Measurements from ENCODE around the gene SV2B.

SV2B gene

GRCh38 chr15:91129436-91129835 lies 29.4 kb downstream of the SV2B start:
- no peak overlapping the region for H3K4me3 ChIP-seq (ENCODE audit: low read depth in 1 of 5, low read length in 5 of 5)
- peaks cover 0 to 13% (median 5%) of the 10 kb centered on the region in 5 donors for H3K27me3 ChIP-seq (ENCODE audit: control insufficient read depth in 5 of 5, insufficient read depth in 4 of 5, low read length in 5 of 5)
- no peaks in the 10 kb centered on the region for H3K9me3 ChIP-seq (ENCODE audit: control insufficient read depth in 5 of 5, low read length in 5 of 5)
- H3K9ac ChIP-seq (ENCODE audit: low read length in 5 of 5): no peak overlapping the region
- no peaks in the 10 kb centered on the region for H3K36me3 ChIP-seq (ENCODE audit: control insufficient read depth in 5 of 5, insufficient read depth in 5 of 5, low read length in 5 of 5)
- H3K27ac ChIP-seq (ENCODE audit: low read depth, low read length): no peak overlapping the region
- peaks cover 0 to 3% (median 0%) of the 10 kb centered on the region in 5 donors for H3K4me1 ChIP-seq (ENCODE audit: control insufficient read depth in 5 of 5, insufficient read depth in 5 of 5, low read length in 5 of 5)

DNA sequence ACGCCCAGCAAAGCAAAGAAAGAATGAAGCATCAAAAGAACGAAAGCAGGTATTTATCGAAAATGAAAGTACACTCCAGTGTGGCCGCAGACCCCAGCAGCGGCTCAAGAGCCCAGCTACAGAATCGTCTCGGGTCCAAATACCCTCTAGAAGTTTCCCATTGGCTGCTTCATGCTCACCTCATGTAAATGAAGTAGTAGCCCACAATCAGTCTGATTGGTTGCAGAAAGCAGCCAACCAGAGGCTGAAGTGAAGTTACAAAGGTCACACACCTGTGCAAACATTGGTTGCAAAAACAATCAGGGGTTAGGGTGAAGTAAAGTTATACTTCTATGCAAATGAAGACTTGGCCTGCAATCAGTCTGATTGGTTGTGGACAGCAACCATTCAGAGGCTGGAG lies 32.0 kb downstream of the SV2B start:
- Histone ChIP-seq H3K4me3 (ENCODE audit: low read depth in 1 of 5, low read length in 5 of 5) (no peak overlapping the region), H3K36me3 (ENCODE audit: control insufficient read depth in 5 of 5, insufficient read depth in 5 of 5, low read length in 5 of 5) (no peaks in the 10 kb centered on the region), H3K27me3 (ENCODE audit: control insufficient read depth in 5 of 5, insufficient read depth in 4 of 5, low read length in 5 of 5) (peaks cover 0 to 11% (median 8%) of the 10 kb centered on the region in 5 donors), H3K9me3 (ENCODE audit: control insufficient read depth in 5 of 5, low read length in 5 of 5) (no peaks in the 10 kb centered on the region), H3K4me1 (ENCODE audit: control insufficient read depth in 5 of 5, insufficient read depth in 5 of 5, low read length in 5 of 5) (no peaks in the 10 kb centered on the region), H3K27ac (ENCODE audit: low read depth, low read length) (no peak overlapping the region), H3K9ac (ENCODE audit: low read length in 5 of 5) (no peak overlapping the region)

GRCh38 chr15:91133511-91133910 lies 33.5 kb downstream of the SV2B start:
- Histone ChIP-seq H3K4me3 (ENCODE audit: low read depth in 1 of 5, low read length in 5 of 5) (no peak overlapping the region), H3K36me3 (ENCODE audit: control insufficient read depth in 5 of 5, insufficient read depth in 5 of 5, low read length in 5 of 5) (no peaks in the 10 kb centered on the region), H3K9me3 (ENCODE audit: control insufficient read depth in 5 of 5, low read length in 5 of 5) (peaks cover 0 to 5% (median 2%) of the 10 kb centered on the region in 5 donors), H3K27me3 (ENCODE audit: control insufficient read depth in 5 of 5, insufficient read depth in 4 of 5, low read length in 5 of 5) (peaks cover 0 to 11% (median 6%) of the 10 kb centered on the region in 5 donors), H3K9ac (ENCODE audit: low read length in 5 of 5) (no peak overlapping the region), H3K4me1 (ENCODE audit: control insufficient read depth in 5 of 5, insufficient read depth in 5 of 5, low read length in 5 of 5) (no peaks in the 10 kb centered on the region), H3K27ac (ENCODE audit: low read depth, low read length) (no peak overlapping the region)

DNA sequence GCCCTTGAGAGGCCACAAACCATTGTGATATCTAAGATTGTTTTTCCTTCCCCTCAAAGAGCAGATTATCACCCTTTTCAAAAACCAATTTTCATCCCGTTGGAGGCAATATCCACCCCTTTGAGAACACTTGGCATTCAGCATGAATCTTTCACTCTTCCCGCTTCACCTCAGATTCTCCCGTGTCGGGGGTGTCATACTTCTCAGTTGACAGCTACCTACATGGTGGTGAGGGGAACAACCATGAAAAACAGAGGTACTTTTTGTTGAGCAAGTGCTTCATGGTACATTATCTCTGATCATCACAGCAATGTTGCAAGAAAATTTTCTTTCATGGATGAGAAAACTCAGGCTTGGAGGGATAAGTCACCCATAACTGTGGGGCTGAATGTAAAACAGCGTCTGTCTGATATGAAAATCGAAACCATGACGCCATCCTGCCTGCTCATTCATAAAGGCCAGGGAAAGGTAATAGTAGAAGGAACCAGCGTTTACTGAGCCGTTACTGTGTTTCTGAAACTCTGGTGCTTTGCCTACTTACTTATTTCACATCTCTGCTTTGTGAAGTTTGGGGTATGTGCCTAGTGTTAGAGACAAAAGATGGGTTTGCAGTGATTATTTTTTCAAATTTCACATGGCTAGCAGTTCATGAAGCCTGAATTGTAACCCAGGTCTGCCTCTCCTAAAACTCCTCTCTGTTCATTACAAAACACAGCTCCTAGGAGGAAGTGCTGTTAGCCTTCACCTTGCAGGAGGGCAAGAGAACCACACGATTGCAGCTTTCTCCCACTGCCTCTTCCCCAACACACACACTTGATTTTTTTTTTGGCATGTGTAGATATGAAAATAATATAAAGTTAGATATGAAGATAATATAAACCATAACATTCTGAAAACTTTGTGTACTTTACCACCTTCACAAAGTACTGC lies 35.4 kb downstream of the SV2B start:
- peaks cover 0 to 5% (median 2%) of the 10 kb centered on the region in 5 donors for H3K9me3 ChIP-seq (ENCODE audit: control insufficient read depth in 5 of 5, low read length in 5 of 5)
- H3K4me1 ChIP-seq (ENCODE audit: control insufficient read depth in 5 of 5, insufficient read depth in 5 of 5, low read length in 5 of 5): no peaks in the 10 kb centered on the region
- H3K4me3 ChIP-seq (ENCODE audit: low read depth in 1 of 5, low read length in 5 of 5): no peak overlapping the region
- no peaks in the 10 kb centered on the region for H3K36me3 ChIP-seq (ENCODE audit: control insufficient read depth in 5 of 5, insufficient read depth in 5 of 5, low read length in 5 of 5)
- no peak overlapping the region for H3K9ac ChIP-seq (ENCODE audit: low read length in 5 of 5)
- H3K27me3 ChIP-seq (ENCODE audit: control insufficient read depth in 5 of 5, insufficient read depth in 4 of 5, low read length in 5 of 5): peaks cover 0 to 5% (median 2%) of the 10 kb centered on the region in 5 donors
- no peak overlapping the region for H3K27ac ChIP-seq (ENCODE audit: low read depth, low read length)

DNA sequence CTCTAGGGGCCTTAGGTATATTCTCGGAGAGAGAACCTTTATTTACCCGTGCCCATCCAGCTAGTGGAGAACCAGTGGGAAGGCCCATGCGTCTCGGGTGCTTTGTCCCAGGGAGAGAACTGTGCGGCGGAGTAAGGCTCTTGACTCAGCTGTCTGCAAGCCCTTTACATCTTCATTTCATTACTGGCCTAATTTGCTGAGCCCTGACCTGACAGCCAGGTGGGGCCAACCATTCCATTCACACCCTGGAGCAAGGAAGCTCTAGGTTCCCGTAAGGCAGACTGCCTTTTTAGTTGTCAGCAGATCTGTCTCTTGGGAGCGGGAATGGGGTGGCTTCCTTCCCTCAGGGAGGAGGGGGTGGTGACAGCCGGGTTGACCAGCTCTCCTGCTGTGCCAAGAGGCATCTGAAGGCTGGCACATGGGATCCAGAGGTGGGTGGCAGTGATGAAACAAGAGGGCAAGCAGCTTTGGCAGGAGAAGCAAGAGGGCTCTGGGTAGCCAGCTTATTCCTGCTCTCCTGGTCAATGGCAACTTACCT lies 36.4 kb downstream of the SV2B start:
- Histone ChIP-seq H3K36me3 (ENCODE audit: control insufficient read depth in 5 of 5, insufficient read depth in 5 of 5, low read length in 5 of 5) (no peaks in the 10 kb centered on the region), H3K4me3 (ENCODE audit: low read depth in 1 of 5, low read length in 5 of 5) (no peak overlapping the region), H3K9ac (ENCODE audit: low read length in 5 of 5) (no peak overlapping the region)

GRCh38 chr15:91140601-91141000 lies 40.5 kb downstream of the SV2B start:
- Histone ChIP-seq H3K27ac (ENCODE audit: low read depth, low read length) (no peak overlapping the region), H3K9ac (ENCODE audit: low read length in 5 of 5) (no peak overlapping the region), H3K4me1 (ENCODE audit: control insufficient read depth in 5 of 5, insufficient read depth in 5 of 5, low read length in 5 of 5) (peaks cover 0 to 6% (median 0%) of the 10 kb centered on the region in 5 donors), H3K27me3 (ENCODE audit: control insufficient read depth in 5 of 5, insufficient read depth in 4 of 5, low read length in 5 of 5) (peaks cover 0 to 5% (median 2%) of the 10 kb centered on the region in 5 donors), H3K36me3 (ENCODE audit: control insufficient read depth in 5 of 5, insufficient read depth in 5 of 5, low read length in 5 of 5) (no peaks in the 10 kb centered on the region), H3K4me3 (ENCODE audit: low read depth in 1 of 5, low read length in 5 of 5) (no peak overlapping the region), H3K9me3 (ENCODE audit: control insufficient read depth in 5 of 5, low read length in 5 of 5) (peaks cover 0 to 5% (median 2%) of the 10 kb centered on the region in 5 donors)

More for the DNA sequence above, 36.4 kb downstream of the SV2B start:
- no peak overlapping the region for H3K27ac ChIP-seq (ENCODE audit: low read depth, low read length)
- peaks cover 0 to 5% (median 2%) of the 10 kb centered on the region in 5 donors for H3K9me3 ChIP-seq (ENCODE audit: control insufficient read depth in 5 of 5, low read length in 5 of 5)
- peaks cover 0 to 5% (median 2%) of the 10 kb centered on the region in 5 donors for H3K27me3 ChIP-seq (ENCODE audit: control insufficient read depth in 5 of 5, insufficient read depth in 4 of 5, low read length in 5 of 5)
- peaks cover 0 to under 1% (median 0%) of the 10 kb centered on the region in 5 donors for H3K4me1 ChIP-seq (ENCODE audit: control insufficient read depth in 5 of 5, insufficient read depth in 5 of 5, low read length in 5 of 5)

DNA sequence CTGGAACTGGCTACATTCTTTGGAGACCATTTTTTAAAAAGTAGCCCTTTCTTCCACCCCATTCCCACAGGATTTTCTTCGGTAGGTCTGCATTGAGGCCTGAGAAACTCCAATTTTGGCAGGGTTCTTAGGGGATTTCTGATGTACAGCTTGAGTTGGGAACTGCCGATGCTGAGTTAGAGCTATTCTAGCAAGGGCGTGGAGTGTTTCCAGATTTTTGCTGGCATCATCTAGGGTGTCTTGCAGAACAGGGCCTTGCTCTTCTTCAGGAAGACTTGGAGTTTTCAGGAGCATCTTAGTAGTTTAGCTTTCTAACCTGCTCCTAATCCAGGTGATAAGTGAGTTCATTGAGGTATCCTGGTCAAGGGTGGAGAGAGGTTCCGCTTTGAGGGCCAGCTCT lies 41.0 kb downstream of the SV2B start:
- peaks cover 0 to 6% (median 0%) of the 10 kb centered on the region in 5 donors for H3K4me1 ChIP-seq (ENCODE audit: control insufficient read depth in 5 of 5, insufficient read depth in 5 of 5, low read length in 5 of 5)
- H3K9me3 ChIP-seq (ENCODE audit: control insufficient read depth in 5 of 5, low read length in 5 of 5): peaks cover 0 to 5% (median 2%) of the 10 kb centered on the region in 5 donors
- H3K4me3 ChIP-seq (ENCODE audit: low read depth in 1 of 5, low read length in 5 of 5): no peak overlapping the region
- no peak overlapping the region for H3K27ac ChIP-seq (ENCODE audit: low read depth, low read length)
- H3K9ac ChIP-seq (ENCODE audit: low read length in 5 of 5): no peak overlapping the region
- peaks cover 0 to 4% (median under 1%) of the 10 kb centered on the region in 5 donors for H3K27me3 ChIP-seq (ENCODE audit: control insufficient read depth in 5 of 5, insufficient read depth in 4 of 5, low read length in 5 of 5)
- no peaks in the 10 kb centered on the region for H3K36me3 ChIP-seq (ENCODE audit: control insufficient read depth in 5 of 5, insufficient read depth in 5 of 5, low read length in 5 of 5)

GRCh38 chr15:91142106-91142744 lies 42.2 kb downstream of the SV2B start:
- Histone ChIP-seq H3K4me1 (ENCODE audit: control insufficient read depth in 5 of 5, insufficient read depth in 5 of 5, low read length in 5 of 5) (peaks cover 0 to 6% (median 0%) of the 10 kb centered on the region in 5 donors), H3K4me3 (ENCODE audit: low read depth in 1 of 5, low read length in 5 of 5) (no peak overlapping the region), H3K36me3 (ENCODE audit: control insufficient read depth in 5 of 5, insufficient read depth in 5 of 5, low read length in 5 of 5) (no peaks in the 10 kb centered on the region), H3K27me3 (ENCODE audit: control insufficient read depth in 5 of 5, insufficient read depth in 4 of 5, low read length in 5 of 5) (no peaks in the 10 kb centered on the region), H3K9ac (ENCODE audit: low read length in 5 of 5) (no peak overlapping the region), H3K27ac (ENCODE audit: low read depth, low read length) (no peak overlapping the region), H3K9me3 (ENCODE audit: control insufficient read depth in 5 of 5, low read length in 5 of 5) (peaks cover 0 to 5% (median 2%) of the 10 kb centered on the region in 5 donors)

DNA sequence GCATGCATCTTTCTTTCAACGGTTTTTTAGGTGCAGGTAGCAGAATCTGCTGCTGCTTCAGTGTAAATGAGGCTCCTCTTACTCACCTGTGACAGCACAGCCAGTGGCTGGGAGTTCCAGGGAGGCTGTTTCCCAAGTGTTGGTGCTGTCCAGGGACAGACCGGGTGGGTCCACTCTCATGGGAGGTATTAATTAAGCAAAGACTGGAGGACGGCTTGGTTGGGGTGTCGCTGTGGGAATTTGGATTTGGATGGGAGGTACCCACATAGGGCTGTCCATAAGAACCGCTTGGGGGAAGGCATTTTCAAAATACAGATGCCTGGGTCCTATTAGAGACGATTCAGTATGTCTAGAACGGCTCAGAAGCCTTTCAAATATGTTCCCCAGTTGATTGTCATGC lies 42.9 kb downstream of the SV2B start:
- peaks cover 0 to 6% (median 0%) of the 10 kb centered on the region in 5 donors for H3K4me1 ChIP-seq (ENCODE audit: control insufficient read depth in 5 of 5, insufficient read depth in 5 of 5, low read length in 5 of 5)
- peaks cover 0 to 5% (median 2%) of the 10 kb centered on the region in 5 donors for H3K9me3 ChIP-seq (ENCODE audit: control insufficient read depth in 5 of 5, low read length in 5 of 5)
- H3K27ac ChIP-seq (ENCODE audit: low read depth, low read length): no peak overlapping the region
- H3K27me3 ChIP-seq (ENCODE audit: control insufficient read depth in 5 of 5, insufficient read depth in 4 of 5, low read length in 5 of 5): no peaks in the 10 kb centered on the region
- no peaks in the 10 kb centered on the region for H3K36me3 ChIP-seq (ENCODE audit: control insufficient read depth in 5 of 5, insufficient read depth in 5 of 5, low read length in 5 of 5)
- H3K4me3 ChIP-seq (ENCODE audit: low read depth in 1 of 5, low read length in 5 of 5): no peak overlapping the region
- no peak overlapping the region for H3K9ac ChIP-seq (ENCODE audit: low read length in 5 of 5)
